CD4-positive, alpha-beta T cell treated with Interleukin-21 for 1 hour (primary cell): ENCODE data around the gene EGFL6.
"Not testable (repeated sequence)": the region's sequence is repeated elsewhere in the genome, so short reads cannot be mapped to it uniquely, and the experiment has no call there.

Experiments used
- DNase-seq: peaks from one replicate; pipeline ENCODE4 v3.0.0-alpha.2; 2020

EGFL6 gene

DNA sequence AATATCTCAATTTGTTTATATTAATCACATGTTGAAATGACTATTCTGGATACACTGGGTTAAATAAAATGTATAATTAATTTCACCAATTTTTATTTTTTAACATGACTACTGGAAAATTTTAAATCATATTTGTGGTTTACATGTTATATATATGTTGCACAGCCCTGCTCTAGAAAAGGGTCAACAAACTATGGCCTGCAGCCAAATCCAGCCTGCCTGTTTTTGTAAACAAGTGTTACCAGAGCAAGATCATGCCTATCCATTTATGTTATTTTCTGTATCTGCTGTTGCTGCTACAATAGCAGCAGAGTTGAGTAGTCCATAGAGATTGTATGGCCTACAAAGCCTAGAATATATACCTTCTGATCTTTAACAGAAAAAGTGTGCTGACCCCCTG is 84.7 kb downstream of the EGFL6 start:
- DNase-seq, result no peak

DNA sequence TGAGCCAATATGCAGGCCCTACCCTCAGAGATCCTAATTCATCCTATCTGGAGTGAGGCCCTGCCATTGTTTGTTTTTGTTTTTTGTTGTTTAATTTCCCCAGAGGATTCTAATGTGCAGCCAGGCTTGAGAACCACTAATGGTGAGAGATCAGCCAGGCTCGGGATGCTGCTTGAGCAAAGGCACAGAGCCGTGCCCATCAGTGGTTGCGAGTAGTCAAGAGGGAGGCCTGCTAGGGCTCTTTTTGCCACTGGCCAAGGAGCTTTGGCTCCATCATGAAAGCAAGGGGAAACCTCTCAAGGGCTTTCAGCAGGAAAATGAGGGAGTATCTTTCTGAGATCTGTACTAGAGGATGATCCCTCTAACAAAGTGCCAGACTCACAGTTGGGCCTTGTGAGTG is 86.3 kb downstream of the EGFL6 start:
- DNase-seq, result no peak

DNA sequence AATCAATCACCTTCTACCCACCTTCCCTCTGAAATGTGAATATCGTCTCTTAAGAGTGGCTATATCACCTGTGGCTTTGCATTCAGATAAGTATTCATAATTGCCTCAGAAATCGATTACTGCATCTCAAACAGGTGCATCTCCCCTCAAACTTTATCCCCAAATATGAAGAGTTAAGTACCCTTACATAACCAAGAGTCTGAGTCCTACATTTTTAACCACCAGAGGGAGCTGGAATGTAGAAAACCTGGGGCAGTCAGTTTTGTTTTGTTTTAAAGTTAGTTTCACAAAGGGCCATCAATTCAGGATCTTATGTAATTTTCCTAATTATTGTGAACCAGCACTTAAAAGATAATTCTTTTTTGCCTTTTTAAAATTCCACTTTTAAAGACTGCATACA is 89.2 kb downstream of the EGFL6 start:
- peak; percentile 77 for DNase-seq

DNA sequence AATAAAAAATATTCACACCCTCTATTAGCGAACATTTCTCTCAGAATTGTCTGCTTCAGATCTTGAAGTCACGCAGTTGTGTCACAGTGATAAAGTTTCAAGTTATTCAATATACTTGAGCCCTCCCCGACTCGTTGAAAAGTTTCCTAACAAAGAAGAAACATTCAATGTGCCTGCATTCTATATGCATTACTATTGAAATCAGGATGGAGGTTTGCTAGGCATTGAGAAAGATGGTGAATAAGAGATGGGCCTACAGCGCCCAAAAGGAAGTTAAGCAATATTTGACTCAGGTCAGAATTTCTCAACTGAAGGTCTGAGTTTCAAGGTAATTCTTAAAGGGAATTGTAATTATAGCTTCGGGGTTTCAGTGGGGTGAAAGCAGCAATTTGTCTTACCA is 89.7 kb downstream of the EGFL6 start:
- no peak for DNase-seq

DNA sequence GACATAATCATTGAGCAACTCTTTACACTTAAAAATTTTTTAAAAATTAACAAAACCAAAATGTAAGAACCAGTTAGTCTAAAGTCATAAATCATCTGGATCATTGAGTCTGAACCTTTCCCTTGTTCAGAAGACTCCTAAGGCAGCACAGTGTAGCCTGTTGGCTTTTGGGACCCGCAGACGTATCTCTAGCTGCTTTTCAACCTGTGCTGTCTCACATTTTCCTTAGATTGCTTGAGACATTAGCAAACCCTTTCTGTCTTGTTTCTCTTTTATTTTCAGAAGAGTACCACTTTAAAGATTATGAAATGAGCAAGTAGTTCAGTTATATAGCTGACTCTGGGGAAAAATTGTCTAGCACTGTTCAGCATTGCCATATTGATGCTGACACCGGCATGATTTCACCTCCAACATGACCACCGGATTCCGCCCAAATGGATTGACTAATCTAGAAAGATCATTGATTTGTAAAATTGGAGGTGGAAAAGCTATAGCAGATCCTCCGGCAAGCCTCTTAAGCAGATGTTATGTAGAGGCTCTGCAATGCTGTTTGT is 92.4 kb downstream of the EGFL6 start:
- DNase-seq, result no peak

DNA sequence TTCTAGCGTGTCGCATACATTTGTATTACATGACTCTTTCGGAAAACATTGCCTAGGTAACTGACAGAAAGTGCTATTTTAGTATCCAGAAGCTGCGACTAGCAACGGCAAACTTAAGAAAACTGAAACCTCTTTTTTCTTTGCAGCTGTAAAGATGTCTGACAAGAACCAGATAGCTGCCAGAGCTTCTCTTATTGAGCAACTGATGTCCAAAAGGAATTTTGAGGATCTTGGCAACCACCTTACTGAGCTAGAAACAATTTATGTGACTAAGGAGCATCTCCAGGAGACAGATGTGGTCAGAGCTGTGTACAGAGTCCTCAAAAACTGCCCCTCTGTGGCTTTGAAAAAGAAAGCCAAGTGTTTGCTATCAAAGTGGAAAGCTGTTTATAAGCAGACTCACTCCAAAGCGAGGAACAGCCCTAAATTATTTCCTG is 93.0 kb downstream of the EGFL6 start:
- no peak for DNase-seq

DNA sequence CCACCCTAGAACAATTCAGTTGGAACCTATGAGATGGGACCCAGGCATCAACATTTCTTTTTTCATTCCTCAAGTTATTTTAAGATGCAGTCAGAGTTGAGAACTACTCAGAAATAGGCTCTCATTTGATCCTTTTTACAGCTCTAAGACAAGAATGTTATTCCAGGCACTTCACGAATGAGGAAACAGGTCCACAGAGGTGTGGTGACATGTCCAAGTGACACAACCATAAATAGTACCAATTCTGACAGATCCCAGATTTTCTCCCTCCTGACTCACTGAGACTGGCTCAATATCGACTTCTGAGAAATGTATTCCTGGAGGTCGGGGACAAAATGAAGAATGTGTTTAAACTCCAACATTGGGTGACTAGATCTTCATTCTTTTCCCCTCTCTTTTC is 94.6 kb downstream of the EGFL6 start:
- DNase-seq, result no peak

DNA sequence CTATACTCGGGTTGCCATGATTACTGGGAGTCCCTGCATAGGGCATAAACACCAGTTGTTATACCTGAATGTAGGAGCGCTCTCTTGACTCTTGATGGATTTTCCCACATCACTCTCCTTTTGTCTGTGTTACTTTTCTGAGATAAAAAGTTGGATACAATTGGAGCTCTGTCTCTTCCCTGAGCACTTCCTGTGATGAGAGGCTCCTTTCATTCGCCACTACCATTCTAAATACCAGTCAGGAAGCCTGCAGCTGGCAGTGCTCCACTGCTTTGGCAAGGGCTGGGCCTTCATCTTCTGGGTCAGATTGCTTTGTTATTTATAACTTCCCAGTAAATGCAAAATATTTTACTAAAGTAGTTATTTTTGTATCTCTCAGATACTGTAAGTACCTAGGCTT is 97.4 kb downstream of the EGFL6 start:
- DNase-seq, result no peak

DNA sequence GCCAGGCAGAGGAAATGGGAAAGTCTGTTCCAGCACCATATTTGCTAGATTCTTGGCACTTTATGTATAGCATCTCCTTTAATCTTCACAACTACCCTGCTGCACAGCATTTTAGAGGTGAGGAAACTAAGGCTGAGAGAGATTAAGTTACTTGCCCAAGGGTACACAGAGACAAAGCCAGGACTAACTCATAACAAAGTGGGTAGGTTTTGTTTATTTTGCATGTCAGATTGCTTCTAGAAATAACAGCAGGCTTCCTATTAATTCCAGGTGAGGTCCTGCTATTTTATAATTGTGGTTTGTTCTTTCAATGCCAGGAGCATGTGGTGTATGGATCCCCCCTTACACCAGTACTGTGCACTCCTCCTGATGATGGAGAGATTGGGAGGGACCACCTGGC is 98.5 kb downstream of the EGFL6 start:
- no peak for DNase-seq

DNA sequence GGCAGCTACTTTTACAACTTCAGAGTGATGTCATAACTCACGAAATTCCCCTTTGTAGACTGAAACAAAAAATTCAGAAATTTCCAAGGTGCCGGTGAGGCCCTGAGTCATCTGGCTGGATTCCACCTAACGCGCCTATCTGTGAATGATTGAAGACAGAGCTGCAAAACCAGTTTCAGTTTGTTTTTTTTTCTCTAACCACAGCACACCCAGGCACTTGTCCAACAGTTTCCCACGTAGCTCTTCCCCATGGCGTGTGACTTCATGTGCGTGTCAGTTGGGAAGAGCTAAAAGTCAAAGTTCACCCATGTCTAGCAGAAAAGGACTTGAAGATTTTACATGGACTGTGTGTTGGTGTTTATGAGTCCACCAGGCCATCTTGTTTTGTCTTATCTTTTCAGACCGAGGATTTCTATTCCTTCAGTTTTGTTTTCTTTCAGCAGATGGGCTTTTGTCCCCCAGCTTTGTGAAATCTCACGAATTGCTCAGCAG is 99.9 kb downstream of the EGFL6 start:
- DNase-seq, result peak; percentile 74

DNA sequence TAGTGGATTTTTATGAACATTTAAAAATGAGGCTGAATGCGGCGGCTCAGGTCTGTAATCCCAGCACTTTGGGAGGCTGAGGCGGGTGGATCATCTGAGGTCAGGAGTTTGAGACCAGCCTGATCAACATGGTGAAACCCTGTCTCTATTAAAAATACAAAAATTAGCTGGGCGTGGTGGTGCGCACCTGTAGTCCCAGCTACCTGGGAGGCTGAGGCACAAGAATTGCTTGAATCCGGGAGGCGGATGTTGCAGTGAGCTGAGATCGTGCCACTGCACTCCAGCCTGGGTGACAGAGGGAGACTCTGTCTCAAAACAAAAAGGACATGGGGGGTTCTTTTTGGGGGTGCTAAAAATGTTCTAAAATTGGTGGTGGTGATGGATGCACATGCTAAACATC is 100.4 kb downstream of the EGFL6 start:
- not testable (repeated sequence) for DNase-seq

DNA sequence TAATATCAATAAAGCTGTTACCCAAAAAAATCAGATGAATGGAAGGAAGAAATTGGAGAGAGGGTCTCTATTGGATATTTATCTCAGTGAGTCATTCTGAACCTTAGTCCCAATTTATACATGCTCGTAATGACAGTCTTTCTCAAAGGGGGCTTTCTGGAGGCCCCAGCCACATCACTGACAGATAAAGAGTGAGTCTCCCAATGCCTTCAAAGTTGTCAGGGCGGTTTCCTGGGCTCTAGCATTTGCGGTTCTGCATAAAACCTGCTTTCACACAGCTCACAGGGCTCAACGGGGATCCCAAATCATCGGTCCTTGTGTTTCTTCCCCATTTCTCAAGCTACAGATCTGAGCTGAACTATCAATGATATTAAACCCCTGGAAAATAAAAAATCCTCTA is 100.8 kb downstream of the EGFL6 start:
- DNase-seq, result no peak

DNA sequence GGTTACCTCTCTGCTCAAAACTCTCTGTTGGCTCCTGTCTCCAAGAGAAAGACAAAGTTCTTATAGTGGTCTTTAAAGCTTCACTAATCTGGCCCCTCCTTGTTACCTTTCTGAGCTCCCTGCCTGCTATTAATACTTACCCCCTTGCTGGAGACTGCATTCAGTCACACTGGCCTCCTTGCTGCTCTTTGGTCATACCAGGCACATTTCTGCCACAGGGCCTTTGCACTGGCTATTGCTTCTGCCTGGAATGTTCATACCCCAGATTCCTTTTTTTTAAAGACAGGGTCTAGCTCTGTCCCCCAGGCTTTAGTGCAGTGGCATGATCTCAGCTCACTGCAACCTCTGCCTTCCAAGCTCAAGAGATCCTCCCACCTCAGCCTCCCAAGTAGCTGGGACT is 103.6 kb downstream of the EGFL6 start:
- DNase-seq, result no peak

DNA sequence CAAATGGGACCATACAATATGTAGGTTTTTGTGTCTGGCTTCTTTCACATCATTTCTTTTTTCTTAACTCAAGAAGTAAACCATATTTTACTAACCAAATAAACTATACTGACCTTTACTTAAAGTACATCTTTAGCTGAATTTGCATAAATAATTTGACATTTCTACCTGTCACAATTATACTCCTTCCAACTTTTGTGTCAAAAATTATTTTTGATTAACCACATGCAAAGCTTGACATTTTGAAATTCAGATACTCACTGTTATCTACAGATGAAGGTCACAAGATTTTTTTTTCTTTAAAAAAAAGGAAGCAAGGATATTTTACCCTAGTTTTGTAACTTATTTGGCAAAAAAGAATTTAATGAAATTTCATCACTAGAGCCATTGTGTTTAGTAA is 107.5 kb downstream of the EGFL6 start:
- no peak for DNase-seq

DNA sequence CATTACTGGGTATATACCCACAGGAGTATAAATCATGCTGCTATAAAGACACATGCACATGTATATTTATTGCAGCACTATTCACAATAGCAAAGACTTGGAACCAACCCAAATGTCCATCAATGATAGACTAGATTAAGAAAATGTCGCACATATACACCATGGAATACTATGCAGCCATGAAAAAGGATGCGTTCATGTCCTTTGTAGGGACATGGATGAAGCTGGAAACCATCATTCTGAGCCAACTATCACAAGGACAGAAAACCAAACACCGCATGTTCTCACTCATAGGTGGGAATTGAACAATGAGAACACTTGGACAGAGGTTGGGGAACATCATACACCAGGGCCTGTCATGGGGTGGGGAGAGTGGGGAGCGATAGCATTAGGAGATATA is 110.3 kb downstream of the EGFL6 start:
- DNase-seq, result not testable (repeated sequence)

DNA sequence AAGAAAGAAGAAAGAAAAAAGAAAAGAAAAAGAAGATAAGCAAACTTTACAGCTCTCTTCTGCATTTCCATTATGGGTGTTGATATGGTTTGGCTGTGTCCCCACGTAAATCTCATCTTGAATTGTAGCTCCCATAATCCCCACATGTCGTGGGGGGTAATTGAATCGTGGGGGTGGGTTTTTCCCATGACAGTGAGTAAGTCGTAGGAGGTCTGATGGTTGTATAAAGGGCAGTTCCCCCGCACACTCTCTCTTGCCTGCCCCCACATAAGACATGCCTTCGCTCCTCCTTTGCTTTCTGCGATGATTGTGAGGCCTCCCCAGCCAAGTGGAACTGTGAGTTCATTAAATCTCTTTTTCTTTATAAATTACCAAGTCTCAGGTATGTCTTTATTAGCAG is 112.2 kb downstream of the EGFL6 start:
- DNase-seq, result no peak
